ENCODE data around the gene UGT1A10. TPM values are rescaled to one million over a fixed set of nuclear protein-coding genes. Genes with fewer than 3 reads are reported as not detected.

Gene UGT1A10
- total RNA-seq, 6 experiments from 2014 or later = not detected

GRCh38 chr2:233766416-233766815, 130.2 kb downstream of the UGT1A10 start:
- Mint-ChIP-seq H3K27ac (no peak overlapping the region), H3K4me3 (no peak overlapping the region), H3K9me3 (peaks cover 4% of the 10 kb centered on the region), H3K27me3 (ENCODE audit: insufficient read depth) (peaks cover 8% of the 10 kb centered on the region), H3K36me3 (ENCODE audit: low read depth) (no peaks in the 10 kb centered on the region), H3K4me1 (ENCODE audit: low read depth) (peaks cover 12% of the 10 kb centered on the region)
- no peak for DNase-seq
- TF ChIP-seq CTCF (IDR thresholded peaks at IDR 0.05) = no peak

GRCh38 chr2:233768076-233768475, 131.8 kb downstream of the UGT1A10 start:
- H3K27ac Mint-ChIP-seq = no peak overlapping the region
- no peak for TF ChIP-seq CTCF (IDR thresholded peaks at IDR 0.05)

GRCh38 chr2:233769260-233769659, 133.0 kb downstream of the UGT1A10 start:
- no peak overlapping the region for H3K27ac Mint-ChIP-seq
- H3K4me1 Mint-ChIP-seq (ENCODE audit: low read depth) = peaks cover 5% of the 10 kb centered on the region
- no peak overlapping the region for H3K4me3 Mint-ChIP-seq
- DNase-seq = no peak
- no peaks in the 10 kb centered on the region for H3K36me3 Mint-ChIP-seq (ENCODE audit: low read depth)
- H3K9me3 Mint-ChIP-seq = peaks cover 4% of the 10 kb centered on the region
- peaks cover 8% of the 10 kb centered on the region for H3K27me3 Mint-ChIP-seq (ENCODE audit: insufficient read depth)
- TF ChIP-seq CTCF (IDR thresholded peaks at IDR 0.05) = no peak

More at GRCh38 chr2:233768076-233768475, 131.8 kb downstream of the UGT1A10 start:
- Mint-ChIP-seq H3K4me1 (ENCODE audit: low read depth) (peaks cover 12% of the 10 kb centered on the region), H3K4me3 (no peak overlapping the region), H3K27me3 (ENCODE audit: insufficient read depth) (peaks cover 8% of the 10 kb centered on the region), H3K36me3 (ENCODE audit: low read depth) (no peaks in the 10 kb centered on the region), H3K9me3 (peaks cover 4% of the 10 kb centered on the region)
- no peak for DNase-seq

GRCh38 chr2:233772153-233772552, 135.9 kb downstream of the UGT1A10 start:
- TF ChIP-seq CTCF (IDR thresholded peaks at IDR 0.05) = no peak
- no peak overlapping the region for H3K4me3 Mint-ChIP-seq
- no peaks in the 10 kb centered on the region for H3K4me1 Mint-ChIP-seq (ENCODE audit: low read depth)
- no peaks in the 10 kb centered on the region for H3K36me3 Mint-ChIP-seq (ENCODE audit: low read depth)
- peaks cover 17% of the 10 kb centered on the region for H3K9me3 Mint-ChIP-seq
- H3K27ac Mint-ChIP-seq = no peak overlapping the region
- H3K27me3 Mint-ChIP-seq (ENCODE audit: insufficient read depth) = peaks cover 9% of the 10 kb centered on the region
- DNase-seq = no peak

- H3K4me3 Mint-ChIP-seq = no peak overlapping the region
- no peaks in the 10 kb centered on the region for H3K36me3 Mint-ChIP-seq (ENCODE audit: low read depth)
- H3K4me1 Mint-ChIP-seq (ENCODE audit: low read depth) = no peaks in the 10 kb centered on the region
- H3K9me3 Mint-ChIP-seq = peaks cover 17% of the 10 kb centered on the region
- H3K27ac Mint-ChIP-seq = no peak overlapping the region
- TF ChIP-seq CTCF (IDR thresholded peaks at IDR 0.05) = no peak
- DNase-seq = no peak
- peaks cover 10% of the 10 kb centered on the region for H3K27me3 Mint-ChIP-seq (ENCODE audit: insufficient read depth)
These were observed 136.3 kb downstream of the UGT1A10 start for GRCh38 chr2:233772583-233772982.

- no peak for TF ChIP-seq CTCF (IDR thresholded peaks at IDR 0.05)
- H3K4me3 Mint-ChIP-seq = no peak overlapping the region
- peaks cover 10% of the 10 kb centered on the region for H3K27me3 Mint-ChIP-seq (ENCODE audit: insufficient read depth)
- no peaks in the 10 kb centered on the region for H3K4me1 Mint-ChIP-seq (ENCODE audit: low read depth)
- no peaks in the 10 kb centered on the region for H3K36me3 Mint-ChIP-seq (ENCODE audit: low read depth)
- H3K9me3 Mint-ChIP-seq = peaks cover 21% of the 10 kb centered on the region
- no peak overlapping the region for H3K27ac Mint-ChIP-seq
- DNase-seq = no peak
These were observed 137.6 kb downstream of the UGT1A10 start for GRCh38 chr2:233773854-233774253.

Data from HFFc6 (cell line).